NCI-H69 (cell line): ENCODE results near the gene KRT6B.

ENCODE experiments used
- DNase-seq: peaks from one replicate; lab custom pipeline; 2025; lab: John Stamatoyannopoulos, UW

KRT6B gene

DNA sequence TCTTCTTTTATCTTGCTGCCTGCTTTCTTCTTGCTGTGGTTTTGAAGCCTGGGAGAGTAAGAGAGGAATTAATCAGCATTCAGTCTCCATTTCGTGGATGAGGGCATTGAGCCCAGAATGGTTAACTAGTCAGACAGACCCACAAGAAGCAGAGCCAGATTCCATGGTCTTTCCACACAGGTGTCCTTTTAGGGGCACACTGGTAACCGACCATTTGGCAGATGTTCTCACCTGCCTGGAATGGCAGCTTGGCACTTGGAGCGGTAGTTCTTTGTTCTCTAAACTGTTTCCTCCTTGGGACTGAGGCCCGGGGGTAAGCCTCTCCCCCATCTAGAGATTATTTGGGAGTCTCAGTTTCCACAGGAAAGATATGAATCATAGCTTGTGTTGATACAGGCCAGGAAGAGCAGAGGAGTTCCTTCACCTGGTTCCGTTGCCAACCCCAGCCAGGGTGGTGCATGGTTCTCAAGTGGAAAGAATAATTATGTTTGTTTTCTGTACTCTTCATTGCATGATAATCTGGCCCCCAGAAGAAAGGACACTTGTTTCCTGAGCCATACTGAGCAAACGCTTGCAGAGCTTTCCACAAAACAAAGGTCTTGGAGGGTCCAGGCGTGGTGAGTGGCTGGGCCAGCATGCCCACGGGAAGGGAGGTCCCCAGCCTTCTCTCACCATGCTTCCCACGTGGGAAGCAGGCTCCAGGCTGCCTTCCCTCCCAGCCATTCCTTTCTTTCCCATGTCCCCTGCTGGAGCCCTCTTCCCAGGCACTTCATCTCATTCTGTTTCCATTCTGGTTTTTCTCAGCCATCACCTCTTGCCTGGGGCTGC lies 15.7 kb downstream of the KRT6B start:
- no peak for DNase-seq

DNA sequence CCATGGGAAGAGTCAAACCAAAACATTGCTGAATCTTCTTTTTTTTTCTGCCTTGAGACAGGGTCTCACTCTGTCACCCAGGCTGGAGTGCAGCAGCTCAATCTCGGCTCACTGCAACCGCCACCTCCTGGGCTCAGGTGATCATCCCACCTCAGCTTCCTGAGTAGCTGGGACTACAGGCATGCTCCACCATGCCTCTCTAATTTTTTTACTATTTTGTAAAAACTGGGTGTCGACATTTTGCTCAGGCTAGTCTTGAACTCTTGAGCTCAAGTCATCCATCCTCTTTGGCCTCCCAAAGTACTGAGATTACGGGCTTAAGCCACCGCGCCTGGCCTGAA lies 16.3 kb downstream of the KRT6B start:
- no peak for DNase-seq

DNA sequence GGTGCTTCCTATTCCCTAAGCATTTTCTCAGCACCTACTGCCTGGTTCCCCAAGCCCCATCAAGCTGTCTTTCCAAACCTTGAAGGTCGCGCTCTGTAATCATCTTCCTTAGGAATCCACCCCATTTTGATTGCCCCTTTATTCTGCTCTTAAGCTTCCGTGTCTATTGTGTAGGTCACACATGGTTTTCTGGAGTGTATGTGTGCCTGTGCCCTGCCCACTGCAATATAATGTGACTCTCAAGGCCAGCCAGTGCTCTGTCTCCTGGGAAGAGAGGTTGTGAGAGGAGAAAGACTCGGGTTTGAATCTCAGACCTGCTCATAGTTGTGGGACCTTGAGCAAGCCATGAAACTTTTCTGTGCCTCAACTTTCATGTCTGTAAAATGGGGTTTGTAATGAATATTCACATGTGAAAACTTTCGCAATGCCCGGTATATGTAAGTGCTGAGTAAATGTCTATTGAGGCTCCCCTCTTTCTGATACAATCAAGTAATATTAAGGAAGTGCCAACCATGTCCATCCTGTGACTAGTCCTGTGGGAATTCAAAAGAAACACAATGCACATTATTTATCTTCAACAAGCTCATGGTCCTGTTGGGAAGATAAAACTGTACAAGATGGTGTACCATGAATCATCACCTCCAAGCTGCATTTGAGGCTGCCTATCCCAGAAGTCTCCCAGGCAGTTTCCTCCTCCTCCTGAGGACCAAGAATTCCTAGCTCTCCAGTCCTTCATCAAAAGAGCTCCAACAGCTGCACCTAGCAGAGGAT lies 17.0 kb downstream of the KRT6B start:
- no peak for DNase-seq

DNA sequence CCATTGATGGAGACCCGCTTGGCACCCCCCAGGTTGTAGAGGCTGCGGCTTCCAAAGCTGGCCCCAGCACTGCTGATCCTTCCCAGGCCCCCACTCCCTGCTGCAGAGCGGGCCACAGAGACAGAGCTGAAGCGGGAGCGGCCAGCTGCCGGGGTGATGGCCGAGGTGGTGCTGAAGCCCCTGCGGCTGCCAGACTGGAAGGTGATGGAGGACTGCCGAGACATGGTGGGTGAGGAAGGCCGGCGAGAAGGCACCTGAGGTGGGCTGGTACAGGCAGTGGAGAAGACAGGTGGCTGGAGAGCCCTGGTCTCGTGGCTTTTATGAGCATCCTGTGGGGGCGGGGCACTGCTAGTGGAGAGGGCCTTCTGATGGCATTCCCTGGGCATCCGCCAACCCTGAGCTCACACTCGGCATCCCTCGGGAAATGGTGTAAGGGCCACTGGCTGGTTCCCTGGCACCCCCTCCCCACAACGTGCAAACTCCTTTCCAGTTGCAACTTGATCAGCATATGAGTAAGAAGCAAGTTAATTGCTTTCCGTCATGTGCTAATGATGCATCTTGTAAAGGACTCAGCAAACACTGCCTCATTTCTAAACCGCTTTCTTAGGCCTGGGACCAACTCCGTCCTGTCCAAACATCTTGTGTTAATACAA lies 17.7 kb downstream of the KRT6B start, which contains the start of gene KRT75:
TSS of gene KRT75 (minus strand) at position 291 of the 653 bp plus-strand sequence. CDS start at position 224, 67 bp downstream.
- peak; percentile 47 for DNase-seq

DNA sequence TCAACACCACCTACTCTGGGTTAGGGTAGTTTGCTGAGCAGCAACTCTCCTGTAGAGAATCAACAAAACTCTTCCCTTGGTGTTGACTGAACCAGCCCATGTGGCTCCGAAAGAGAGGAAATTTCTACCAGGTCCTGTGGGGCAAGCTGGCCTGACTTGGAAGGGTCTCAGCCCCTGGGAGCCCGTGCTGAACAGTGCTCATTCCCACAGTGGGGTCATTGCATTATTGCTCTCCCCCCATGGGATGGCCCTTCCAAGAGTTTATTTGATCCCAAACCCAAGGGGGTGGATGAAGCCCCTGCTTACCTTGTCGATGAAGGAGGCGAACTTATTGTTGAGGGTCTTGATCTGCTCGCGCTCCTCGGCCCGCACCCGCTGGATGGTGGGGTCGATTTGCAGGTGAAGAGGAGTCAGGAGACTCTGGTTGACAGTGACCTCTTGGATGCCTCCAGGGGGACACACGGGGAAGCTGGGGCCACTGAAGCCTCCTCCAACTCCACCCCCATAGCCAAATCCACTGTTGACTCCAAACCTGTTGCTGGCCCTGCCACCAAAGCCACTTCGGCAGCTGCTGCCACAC lies 18.4 kb downstream of the KRT6B start:
- DNase-seq: no peak

DNA sequence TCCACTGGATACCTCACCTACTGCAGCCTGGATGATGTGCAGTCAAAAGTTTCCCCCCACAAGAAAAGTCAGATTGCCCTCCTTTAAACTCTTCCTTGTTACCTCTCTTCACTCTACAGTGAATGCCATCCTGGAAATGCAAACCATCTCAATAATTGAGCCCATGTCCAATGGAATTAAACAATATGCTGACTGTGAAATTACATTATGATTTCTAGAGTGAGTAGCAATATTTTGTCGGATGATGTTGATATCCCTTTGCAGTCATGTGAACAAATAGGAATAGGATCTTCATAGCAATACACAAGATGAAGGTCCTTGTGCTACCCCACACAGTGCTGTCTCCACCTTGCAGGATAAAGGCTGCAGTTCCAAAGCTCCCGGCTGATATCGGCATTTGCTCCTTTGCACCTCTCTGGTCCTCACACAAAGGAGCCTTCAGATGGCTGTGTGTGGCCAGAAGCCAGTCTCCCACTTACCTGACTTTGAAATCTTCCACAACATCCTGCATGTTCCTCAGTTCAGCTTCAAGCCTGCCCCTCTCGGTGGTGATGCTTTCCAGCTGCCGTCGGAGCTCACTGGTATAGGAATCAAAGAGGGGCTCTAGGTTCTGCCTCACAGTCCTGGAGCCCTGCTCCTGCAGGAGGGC lies 19.3 kb downstream of the KRT6B start:
- DNase-seq: no peak

DNA sequence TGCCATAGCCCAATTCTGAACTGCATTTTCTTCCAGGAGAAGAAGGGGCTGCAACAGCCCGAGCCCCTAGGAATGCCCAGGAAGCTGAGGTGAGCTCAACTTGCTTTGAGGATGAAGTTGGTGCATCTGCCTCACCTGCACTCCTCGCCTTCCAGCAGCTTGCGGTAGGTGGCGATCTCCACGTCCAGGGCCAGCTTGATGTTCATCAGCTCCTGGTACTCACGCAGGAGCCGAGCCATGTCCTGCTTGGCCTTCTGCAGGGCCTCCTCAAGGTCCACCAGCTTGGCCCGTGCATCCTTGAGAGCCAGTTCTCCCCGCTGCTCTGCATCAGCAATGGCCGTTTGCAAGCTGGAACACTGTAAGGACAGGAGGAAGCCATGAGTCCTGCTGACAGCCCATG lies 23.8 kb downstream of the KRT6B start:
- no peak for DNase-seq

DNA sequence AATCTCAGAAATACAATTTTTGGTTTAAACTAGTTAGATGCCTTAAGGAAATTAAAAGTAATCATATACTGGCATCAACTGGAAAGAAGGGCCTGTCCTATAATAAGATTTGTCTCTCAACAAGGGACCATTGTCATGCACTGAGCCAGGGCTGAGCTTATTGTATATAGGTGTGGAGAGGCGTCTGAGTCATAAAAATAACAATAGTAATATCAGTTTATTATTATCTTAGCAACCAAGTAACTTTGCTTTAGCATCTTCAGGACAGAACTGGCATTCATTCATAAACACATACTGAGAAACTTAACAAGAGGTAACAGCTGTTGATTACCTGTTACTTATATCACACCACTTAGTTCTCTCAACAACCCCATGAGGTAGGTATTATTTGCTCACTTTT lies 24.9 kb downstream of the KRT6B start:
- no peak for DNase-seq

DNA sequence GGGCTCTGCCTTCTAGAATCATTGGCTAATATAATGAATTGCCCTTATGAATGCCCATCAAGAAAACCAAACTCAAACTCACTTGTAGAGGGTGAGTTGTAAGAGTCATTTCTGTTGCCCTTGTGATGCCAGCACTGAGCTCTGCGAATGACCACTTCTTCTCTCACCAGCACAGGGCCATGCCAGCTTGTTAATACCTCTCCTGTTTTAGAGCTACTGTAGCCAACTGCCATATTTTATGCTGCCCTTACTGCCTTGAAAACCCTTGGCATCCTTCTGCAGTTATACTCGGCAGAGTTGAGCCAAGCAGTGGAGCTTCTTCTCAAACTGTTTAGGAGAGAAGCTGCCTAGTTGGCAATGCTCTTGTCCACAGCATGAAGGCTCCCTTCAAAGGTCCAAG lies 25.9 kb downstream of the KRT6B start:
- DNase-seq: no peak

DNA sequence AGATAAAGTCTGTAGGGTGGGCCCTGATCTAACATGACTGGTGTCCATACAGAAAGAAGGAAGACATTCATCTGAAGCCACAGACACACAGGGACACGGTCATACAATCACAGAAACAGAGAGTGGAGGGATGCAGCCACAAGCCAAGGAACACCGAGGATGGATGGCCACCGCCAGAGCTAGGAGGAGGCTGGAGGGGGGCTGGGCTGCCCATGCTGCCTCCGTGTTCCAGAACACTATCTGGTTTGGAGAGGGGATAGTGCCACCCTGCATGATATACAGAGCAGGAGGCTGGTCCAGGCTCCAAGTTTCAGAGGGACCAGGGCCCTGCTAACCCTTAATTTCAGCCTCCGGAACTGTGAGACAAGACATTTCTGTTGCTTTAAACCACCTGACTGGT lies 26.5 kb downstream of the KRT6B start:
- DNase-seq: no peak

DNA sequence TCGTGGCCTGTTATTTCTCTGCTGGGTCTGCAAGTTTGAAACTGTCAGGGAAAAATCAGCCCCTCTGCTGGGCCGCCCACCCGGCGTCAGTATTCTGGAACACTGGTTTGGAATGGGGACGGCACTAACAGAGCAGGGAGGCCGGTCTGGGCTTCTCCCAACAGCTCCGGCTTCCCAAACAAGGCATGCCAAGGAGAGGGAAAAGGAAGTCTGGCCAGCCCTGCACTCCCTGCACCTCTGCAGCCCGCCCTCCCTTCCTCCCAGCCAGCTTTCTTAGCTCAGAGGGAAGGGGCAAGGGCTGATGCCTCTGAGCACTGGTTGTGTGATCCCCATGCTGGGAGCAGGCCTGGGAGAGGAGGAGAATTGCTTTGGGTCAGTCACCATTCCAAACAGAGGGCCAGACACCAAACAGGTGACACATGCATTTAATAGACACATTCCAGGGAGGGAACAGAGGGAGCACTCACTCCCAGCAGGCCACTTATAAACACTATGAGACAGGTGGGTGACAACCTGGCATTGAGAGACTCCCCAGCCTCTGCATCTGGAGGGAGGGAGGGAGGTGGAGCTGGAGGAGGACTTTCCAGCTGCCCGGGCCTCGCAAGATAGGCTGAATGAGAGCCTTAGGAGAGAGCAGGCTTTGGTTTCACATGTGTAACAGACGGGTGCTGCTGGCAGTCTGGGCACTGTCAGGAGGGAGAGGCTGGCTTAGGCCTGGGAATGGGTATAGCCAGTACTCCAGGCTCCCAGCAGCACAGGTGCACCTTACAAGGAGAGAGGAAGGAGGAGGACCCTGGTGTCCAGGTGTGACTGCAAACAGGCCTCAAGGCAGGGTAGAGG lies 28.1 kb downstream of the KRT6B start:
- DNase-seq: peak; percentile 81

DNA sequence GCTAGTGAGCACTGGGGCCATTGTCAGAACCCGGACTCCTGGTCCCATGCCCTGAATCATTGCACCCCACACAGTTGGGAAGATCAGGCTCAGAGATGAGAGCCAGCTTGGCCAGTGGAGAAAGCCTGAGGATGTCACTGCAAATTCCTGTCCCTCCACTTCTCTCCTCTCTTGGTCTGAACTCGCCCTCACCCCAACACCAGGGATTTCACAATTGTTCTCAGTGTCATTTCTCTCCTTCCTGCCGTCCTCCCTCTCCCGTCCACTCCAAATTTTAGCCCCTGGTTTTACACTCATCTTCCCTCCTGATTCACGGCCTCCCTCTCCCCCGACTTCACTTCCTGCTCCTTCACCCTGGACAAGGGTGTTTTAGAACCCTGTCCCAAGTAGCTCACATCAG lies 28.9 kb downstream of the KRT6B start:
- no peak for DNase-seq

DNA sequence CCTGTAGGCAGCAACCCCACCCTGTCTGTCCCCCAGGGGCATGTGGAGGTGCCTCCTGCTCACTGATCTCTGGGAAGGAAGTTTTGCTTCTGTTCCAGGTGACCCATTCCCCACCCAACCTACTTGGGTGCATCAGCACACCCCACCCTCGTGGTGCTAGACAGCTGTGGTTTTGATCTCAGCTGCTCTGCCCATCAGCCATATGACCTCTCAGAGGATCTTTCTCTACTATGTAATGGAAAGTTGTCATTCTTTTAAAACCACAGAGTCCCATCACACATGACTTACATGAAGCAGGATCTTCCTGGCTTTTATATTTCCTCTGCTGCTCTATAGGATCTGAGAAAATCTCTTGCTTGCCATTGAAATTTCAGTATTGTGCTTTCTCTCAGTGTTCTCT lies 32.3 kb downstream of the KRT6B start:
- DNase-seq: no peak

DNA sequence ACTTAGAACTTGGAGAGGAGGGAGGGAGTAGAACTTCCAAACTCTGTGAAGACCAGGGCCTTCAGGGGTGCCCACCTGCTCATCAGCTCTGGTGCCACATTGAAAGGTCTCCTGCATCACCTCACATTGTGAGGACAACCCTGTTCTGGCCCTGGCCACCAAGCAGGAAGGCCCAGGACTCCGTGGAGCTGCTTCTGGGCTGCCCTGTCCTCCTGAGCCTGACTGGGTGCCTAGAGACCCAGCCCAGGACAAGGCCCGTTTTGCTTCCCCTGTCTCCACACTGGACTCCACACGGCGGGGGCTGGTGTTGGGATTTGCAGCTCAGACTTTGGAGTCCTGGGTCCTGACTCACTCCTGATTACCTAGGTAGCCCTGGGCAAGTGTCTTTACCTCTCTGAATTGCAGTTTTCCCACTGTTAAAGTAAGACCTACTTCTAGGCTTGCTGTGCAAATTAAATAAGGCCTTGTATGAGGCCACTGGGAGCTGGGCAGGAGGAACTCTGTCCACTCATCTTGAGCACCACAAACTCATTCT lies 33.3 kb downstream of the KRT6B start:
- DNase-seq: no peak

DNA sequence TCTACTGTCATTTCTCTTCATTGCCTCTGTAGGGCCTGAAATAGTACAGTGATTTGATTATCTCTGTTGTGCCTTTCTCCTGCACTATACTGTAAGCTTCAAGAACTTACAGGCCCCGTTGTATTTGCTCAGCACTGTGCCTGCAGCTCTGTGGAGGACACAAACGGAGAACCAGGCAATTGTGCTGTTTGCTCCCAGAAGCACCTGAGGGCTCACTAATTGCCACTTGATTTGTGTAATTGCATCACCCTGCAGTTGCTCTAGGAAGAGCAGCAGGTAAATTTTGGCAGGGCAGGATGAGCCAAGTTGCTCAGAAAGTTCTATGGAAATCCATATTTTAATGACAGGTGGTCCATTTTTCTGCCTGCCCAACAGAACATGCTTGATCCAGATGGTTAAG lies 34.2 kb downstream of the KRT6B start:
- peak; percentile 89 for DNase-seq

DNA sequence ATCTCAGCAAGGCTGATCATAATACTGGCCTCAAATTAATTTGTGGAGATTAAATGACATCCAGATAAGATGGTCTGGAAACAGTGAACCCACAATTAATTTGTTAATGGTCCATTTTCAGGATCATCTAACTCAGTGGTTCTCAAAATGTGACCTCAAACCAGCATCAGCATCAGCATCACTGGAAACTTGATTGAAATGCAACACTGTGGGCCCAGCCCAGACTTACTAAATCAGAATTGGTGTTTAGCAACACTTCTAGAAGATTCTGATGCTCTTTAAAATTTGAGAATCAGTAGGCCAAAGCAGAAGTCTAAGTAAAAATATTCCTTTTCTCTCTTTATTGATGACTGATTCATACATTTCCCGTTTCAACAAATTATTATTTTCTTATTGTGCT lies 35.2 kb downstream of the KRT6B start:
- DNase-seq: no peak

DNA sequence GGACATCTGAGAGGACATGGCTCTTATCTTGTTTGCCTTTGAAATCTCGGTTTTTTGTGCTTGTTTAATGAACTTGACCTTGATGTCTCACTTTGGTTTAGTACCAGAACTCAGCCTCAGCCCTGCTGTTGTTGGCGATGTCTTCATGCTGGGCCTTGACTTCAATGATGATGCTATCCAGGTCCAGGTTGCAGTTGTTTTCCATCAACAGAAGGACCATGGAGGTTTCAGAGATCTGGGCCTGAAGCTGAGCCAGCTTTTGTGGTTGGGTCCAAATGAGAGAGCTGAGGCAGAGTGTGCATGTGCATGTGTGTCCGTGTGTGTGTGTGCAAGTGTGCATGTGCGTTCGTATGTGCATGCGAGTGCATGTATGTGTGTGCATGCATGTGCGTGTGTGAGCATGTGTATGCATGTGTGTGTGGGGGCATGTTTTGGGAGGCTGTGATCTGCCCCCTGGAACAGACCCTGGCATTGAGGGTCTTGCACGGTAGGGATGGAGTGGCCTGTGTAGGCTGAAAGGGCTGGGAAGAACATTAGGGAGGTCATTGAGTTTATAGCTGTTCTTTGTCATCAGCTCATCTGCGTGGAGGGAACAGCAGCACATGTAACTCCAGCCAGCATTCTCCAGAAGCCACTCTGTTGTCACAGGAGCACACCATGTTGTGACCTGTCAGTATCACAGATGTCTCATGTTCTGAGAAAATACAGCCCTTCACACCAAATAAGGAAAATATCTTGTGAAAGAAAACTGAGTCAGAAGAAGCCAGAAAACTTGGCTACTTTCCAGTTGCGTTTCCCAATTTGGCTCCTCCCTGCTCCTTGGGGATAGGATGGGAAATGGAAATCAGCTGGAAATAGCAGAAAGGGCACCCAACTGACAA lies 35.8 kb downstream of the KRT6B start:
- no peak for DNase-seq

DNA sequence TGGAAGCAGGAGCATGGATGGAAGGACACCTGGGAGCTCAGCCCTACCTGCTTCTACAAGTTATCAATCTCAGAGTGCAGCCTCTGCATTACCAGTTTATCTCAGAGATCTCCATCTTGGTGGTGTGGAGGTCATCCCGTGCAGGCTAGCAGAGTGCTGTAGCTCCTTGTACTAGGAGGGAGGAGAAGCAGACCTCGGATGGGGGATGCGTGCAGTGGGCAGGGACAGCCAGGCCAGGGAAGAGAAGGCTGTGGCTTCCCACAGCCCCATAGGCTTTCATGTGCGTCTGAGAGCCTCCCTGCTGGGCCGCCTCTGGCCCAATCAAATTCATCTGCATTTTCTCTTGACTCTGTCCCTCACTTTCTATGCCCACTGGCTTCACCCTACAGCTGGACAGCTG lies 37.0 kb downstream of the KRT6B start:
- DNase-seq: no peak

DNA sequence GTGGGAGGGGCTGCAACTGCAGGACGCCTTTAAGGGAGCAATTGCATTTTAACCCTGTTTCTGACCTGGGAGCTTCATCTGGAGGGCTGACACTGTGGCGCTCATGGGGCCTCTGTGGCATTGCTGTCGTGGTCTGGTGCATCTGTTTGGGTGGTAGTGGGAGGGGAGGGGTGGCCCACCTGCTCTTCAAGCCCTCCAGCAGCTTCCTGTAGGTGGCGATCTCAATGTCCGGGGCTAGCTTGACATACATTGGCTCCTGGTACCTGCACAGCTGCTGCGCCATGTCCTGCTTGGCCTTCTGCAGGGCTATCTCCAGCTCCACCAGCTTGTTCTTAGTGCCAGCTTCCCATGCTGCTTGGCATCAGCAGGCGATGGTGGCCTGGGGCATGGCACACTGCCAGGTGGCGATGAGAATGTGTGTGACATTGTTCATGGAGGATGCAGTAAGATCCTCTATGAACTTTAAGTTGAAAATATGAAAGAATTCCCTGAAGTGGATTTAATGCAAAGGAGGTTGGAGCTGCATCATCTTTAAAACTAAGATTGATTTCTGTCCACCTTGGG lies 38.1 kb downstream of the KRT6B start:
- DNase-seq: peak; percentile 24

DNA sequence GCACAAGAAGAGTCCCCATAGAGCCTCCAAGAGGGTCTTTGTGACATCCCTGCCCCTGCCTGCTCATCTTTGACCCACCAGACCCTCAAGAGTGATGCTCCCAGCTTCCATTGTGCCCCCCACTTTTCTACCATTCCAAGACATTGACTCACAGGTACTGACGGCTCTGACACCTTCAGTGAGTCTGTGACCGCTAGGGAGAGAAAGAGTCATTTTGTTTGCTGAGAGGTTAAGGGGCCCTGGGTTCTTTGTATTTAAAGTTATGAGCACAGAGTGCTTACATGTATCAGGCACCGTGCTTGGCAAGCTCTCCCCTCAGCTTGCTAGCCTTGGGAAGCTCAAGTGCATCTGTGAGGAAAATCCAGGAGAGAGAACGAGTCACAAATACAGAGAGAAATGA lies 38.7 kb downstream of the KRT6B start:
- DNase-seq: no peak
